ENCODE measurements around the gene FMN1. TPM values are rescaled to one million over a fixed set of nuclear protein-coding genes. Genes with fewer than 3 reads are reported as not detected.

Gene FMN1
- total RNA-seq, 1 experiment from 2014 or later = 4.5 TPM

- Mint-ChIP-seq H3K4me3 (no peak overlapping the region), H3K9me3 (peaks cover 36% of the 10 kb centered on the region), H3K27me3 (ENCODE audit: low read depth) (no peaks in the 10 kb centered on the region), H3K27ac (no peak overlapping the region), H3K4me1 (peaks cover 17% of the 10 kb centered on the region), H3K36me3 (peaks cover 7% of the 10 kb centered on the region)
- ATAC-seq (no peak), DNase-seq (ENCODE audit: low spot score) (no peak)
- ChIA-PET POLR2A (no interaction called here), CTCF (interaction anchor here (0.6 kb wide), 1 partner anchor 279 kb away, joined by 3 read pairs; no protein-coding TSS in a partner anchor)
- TF ChIP-seq MYBL2 (CRISPR knock-in tag; IDR thresholded peaks at IDR 0.05) = no peak
Observed at GRCh38 chr15:32743411-32744140, 450.9 kb downstream of the FMN1 start.

- TF ChIP-seq AR (CRISPR knock-in tag; IDR thresholded peaks at IDR 0.05) (no peak), ERG (CRISPR knock-in tag; IDR thresholded peaks at IDR 0.05) (no peak), SOX15 (CRISPR knock-in tag; IDR thresholded peaks at IDR 0.05) (no peak), ZNF425 (CRISPR knock-in tag; conservative IDR thresholded peaks at IDR 0.05) (no peak), E2F5 (CRISPR knock-in tag; IDR thresholded peaks at IDR 0.05) (no peak), GRHL2 (CRISPR knock-in tag; IDR thresholded peaks at IDR 0.05; ENCODE audit: insufficient replicate concordance, severe bottlenecking) (no peak), ATF6 (CRISPR knock-in tag; IDR thresholded peaks at IDR 0.05) (no peak), GTF2I (CRISPR knock-in tag; conservative IDR thresholded peaks at IDR 0.05) (no peak), USF1 (CRISPR knock-in tag; IDR thresholded peaks at IDR 0.05) (no peak)
- Mint-ChIP-seq H3K4me3 (no peak overlapping the region), H3K4me1 (peaks cover 7% of the 10 kb centered on the region), H3K9me3 (peaks cover 30% of the 10 kb centered on the region), H3K36me3 (peaks cover 7% of the 10 kb centered on the region), H3K27me3 (ENCODE audit: low read depth) (no peaks in the 10 kb centered on the region; the same call in 1 of the 2 replicates), H3K27ac (no peak overlapping the region)
- DNase-seq (ENCODE audit: low spot score) (no peak), ATAC-seq (no peak)
- POLR2A ChIA-PET = interaction anchor here (0.6 kb wide), 1 partner anchor 67 kb away, joined by 6 read pairs; no protein-coding TSS in a partner anchor
- CTCF ChIA-PET = no interaction called here
Observed at GRCh38 chr15:32739522-32740063, 454.9 kb downstream of the FMN1 start.
